COLO829 (cell line): ENCODE data around the gene ITPR2.
"Not testable (repeated sequence)": the region's sequence is repeated elsewhere in the genome, so short reads cannot be mapped to it uniquely, and the experiment has no call there.

Source experiments
- DNase-seq: peaks from one replicate; pipeline ENCODE4 v3.0.0; 2012; ENCODE audit warnings: low spot score

The ITPR2 gene

DNA sequence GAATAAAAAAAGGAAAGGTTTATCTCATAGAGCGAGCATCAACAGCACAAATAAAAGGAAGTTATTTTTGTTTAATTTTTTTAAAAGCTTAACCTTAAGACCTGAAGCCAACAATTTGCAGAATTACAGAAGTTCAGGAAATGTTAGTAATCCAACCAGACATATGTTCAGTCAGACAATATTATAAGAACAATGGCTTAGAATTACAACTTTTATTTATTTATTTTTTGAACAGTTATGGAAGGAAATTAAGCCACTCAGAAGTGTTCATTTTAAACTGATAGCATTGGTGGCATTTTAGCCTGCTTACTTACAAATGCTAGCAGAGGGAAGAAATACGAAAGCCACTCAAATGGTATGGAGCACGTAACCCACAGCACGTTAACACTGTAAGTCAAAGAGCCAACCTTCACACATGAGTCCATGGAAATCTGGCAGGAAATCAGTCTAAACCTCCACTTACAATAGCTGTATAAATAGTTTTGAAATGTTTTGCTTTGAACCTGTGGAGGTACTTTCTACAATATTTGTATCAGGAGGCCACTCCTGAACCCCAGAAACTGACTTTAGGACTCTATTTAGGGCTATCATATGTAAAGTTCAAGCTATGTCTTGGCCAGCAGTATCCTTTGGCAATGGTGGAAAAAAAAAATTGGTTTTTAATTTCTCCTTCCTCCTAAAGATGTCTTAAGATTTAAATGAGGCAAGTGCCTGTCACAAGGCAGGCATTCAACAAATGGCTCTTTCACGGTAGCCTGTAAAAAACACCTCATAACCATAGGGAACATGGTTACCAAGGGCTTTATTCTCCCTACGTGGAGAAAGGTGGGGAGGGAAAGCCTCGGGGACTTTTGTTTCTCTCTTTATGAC lies 102.3 kb downstream of the ITPR2 start:
- DNase-seq = no peak

DNA sequence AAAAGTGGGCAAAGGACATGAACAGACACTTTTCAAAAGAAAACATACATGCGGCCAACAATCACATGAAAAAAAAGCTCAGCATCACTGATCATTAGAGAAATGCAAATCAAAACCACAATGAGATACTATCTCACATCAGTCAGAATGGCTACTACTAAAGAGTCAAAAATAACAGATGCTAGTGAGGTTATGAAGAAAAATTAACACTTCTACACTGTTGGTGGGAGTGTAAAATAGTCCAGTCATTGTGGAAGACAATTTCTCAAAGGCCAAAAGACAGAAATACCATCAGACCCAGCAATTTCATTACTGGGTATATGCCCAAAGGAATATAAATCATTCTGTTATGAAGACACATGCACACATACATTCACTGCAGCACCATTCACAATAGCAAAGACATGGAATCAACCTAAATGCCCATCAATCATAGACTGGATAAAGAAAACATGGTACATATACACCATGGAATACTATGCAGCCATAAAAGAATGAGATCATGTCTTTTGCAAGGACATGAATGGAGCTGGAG lies 103.8 kb downstream of the ITPR2 start:
- DNase-seq = not testable (repeated sequence)

DNA sequence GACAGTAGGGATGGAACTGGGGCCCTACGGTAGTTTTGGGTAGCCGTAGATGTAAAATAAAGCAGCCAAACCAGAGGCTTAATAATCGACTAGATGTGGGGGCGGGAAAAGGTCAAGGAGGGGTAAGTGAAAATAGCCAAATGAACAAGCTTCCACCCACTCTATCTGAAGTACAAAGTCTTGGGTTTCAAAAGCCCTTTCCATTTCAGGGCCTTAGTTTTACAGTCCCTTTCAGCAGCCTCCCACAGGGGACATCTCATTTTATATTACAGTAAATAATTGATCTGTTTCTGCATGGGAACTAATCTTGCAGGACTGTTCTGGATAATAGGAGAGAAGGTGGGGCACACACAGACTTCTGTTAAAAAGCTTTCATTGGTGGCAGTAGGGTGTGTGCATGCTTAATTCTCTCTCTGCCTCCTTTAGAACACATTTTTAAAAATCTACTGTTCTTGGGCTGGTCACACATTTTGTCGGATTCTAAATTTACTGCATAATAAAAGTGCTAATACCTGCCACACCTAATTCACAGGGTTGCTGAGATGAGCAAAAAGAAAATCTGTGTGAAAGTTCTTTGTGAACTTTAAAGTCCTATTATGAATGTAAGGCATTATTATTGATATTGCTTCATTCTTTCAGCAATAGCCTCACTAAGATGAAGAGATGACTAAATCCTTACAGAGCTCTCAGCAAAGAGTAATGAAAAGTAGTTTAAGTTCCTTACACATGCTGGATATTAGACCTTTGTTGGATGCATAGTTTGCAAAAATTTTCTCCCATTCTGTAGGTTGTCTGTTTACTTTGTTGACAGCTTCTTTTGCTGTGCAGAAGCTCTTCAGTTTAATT lies 104.6 kb downstream of the ITPR2 start:
- no peak for DNase-seq

DNA sequence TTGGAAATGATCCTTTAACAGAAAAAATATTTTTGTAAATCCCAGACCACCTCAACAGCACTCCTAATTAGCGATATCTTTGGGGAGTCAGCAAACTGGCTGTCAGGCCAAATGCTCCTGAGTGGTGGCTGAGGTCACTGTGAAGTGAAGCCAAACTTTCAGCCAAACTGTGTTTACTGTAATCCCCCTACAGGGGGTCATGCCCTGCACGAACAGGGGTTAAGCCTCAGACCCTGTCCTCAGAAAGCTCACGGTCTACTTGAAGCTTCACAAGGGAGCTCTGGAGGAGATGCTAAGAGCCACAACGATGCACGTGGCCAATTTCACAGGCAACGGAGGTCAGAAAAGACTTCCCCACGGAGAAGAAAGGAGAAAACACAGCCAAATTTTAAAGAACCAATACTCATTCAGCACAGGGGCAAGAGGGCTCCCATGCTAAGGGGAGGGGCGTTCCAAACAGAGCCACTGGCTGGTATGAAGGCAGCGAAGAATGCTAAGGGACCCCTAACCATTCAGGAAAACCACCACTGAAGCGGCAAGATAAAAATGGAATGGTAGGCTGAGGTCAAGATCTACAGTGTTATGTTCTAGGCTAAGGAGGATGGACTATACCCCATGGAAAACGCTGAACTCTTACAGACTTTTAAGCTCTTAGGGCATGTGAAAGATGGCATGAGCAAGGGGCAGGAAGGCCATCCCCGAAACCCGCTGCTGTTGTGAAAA lies 105.4 kb downstream of the ITPR2 start:
- DNase-seq = no peak

DNA sequence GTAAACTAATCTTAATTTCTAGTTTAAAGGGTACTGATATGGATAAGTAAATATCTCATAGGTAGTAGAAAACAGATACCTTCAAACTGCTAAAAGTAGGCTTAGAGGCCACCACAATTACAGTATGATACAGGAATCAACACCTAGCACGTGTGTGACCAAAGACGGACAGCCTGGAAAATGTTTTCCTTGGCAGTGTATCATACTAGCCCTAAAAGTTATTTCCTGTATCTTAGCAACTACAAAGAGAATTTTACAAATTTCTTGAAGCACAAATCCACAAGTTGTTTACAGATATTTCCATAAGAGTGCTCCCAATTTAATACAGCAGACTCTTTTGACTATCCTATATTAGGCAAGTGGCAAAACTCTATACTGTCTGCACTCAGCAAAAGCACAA lies 106.0 kb downstream of the ITPR2 start:
- no peak for DNase-seq

DNA sequence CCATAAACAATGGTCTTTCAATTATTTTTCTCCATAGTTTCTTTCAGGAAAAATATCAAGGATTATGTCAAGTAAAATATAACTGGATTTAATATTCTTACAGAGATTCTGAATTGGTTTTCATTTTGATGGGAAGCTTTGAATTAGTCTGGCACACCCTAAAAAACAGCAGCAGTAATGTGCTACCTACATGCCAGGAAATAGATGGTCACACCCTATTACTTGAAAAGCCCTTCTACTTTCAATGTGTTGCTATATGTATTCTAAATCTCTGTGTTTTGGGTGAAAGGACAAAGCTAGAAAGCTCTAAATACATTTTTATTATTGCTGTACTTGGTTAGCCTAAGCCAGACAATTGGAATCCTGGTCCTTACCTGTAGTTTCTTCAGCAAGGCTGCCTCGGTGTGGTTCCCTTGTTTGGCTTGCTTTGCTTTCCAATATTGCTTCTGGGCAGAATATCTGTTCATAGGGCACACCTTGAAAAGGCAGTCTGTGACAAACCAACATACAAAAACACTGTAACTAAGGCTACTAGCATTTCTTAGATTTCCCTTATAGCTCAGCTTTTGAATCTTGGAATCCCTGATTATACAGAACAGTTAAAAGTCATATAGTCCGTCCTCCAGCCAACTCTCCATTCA lies 107.6 kb downstream of the ITPR2 start:
- DNase-seq = no peak

DNA sequence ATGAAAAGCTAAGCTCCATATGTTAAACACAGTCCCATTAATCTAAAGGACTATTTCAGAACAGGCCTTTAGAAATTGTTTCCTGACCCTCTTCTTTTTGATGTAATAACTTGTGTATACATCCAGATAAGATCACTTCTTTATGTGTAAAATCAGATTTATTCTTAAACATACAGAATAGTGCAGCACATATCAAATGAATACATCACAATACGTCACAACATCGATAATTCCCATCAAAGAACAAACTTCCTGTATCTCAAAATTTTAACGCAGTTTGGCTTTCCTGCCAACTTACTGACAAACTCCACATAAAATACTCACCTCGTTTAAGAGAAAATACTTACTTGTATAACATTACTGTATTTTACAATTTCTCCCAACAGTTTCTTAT lies 108.7 kb downstream of the ITPR2 start:
- no peak for DNase-seq

DNA sequence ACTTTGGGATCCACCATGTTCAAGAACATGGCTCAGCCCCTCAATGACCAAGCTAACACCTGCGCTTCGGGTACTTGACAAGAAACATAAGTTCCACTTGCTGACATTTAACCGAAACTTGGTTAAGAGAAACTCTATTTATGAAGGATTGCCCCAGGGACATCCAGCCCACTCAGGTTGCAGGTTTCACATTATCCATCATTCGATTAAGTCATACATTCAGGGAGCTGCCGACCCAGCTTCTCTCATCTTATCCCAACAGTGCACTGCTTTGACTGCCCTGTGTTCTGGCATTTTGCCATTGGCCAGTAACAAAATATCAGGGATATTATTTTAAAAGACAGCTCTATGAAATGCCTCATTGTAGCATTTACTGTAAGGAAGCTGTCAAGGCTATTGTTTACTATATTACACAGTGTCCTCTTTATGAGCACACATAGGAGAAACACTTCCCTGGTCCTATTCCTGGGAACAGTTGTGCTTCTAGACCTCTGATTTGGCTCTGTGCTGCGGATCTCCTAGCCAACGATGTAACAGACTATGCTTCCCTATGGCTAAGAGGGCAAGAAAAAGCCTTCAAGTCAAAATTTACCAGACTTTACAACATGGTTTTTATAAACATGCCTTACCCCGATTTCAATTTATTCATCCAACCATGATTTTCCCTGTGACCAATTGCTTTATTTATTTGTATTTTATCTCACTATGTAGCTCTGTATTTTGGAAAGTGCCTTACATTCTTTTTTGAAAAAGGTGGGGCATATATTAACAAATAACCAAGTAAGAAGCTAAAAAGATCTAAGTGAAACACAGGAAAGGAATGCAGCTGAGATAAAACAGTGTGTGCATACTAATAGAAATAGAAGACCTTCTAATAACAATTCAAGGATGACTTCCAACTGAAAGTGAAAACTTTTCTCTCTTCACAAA lies 109.3 kb downstream of the ITPR2 start:
- peak; percentile 93 for DNase-seq

DNA sequence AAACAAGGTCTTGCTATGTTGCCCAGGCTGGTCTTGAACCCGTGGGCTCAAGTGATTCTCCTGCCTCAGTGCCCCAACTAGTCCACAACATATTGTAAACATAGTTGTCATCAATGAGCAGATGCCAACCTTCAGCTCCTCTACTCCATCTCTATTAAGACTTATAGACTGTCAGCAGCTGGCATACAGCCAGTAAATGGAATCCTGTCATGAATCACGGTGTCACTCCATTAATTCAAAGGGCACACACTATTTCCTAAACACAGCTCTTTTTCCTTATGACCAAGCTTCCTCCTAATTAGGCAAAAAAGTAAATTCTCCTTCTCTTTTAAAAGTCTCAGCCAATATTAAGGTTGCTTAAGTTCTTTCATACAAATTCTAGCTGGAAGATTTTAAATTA lies 111.2 kb downstream of the ITPR2 start:
- DNase-seq = peak; percentile 41

DNA sequence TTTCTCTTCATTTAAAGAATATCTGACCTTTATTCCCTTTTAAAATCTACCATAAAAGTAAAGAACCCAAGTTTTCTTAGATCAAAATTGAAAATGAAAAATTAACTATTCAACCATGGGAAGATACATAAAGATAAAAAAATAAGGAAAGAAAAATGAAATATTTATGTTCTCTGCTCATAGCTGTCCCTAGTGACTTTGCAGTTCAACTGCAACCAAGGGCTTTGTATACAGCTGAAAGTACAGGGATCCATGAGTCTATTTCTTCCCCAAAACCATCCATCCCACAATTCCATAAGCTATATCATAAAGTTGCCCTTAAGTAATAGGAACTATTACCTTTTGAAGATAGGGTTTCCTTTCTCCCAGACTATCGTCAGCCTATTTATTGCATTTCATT lies 113.1 kb downstream of the ITPR2 start:
- no peak for DNase-seq

DNA sequence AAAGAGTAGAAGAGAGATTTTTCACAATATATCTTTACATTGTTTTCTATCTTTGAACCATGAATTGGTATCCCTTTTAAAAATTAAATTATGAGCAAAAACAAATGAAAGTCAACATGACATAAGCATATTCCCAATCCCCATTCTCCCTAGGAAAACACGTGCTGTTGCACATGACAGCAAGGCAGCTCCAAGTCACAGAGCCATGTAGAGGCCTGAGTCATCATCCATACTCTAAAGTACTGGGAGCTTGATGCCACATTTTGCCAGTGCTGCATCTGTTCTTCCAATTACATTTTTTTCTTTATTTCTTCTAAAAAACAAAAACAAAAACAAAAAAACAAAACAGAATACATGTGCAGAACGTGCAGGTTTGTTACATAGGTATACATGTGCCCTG lies 115.2 kb downstream of the ITPR2 start:
- no peak for DNase-seq

DNA sequence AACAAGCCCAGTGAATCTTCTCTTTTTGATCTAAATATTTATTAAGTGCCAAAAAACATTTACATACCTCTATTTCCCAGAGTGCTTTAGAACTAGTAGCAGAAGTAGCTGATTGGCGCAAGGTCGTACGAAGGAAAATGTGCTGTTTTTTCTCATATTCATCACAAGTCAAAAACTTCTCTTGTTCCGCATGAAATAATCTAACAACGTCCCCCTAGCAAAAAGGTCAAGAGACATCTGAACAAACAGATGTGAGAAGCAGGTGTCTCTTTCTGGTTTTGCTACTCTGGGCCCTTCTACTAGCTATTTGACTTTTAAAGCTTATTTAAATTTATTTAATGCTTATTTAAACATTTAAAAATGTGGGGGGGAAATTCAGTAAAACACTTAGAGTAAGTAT lies 117.8 kb downstream of the ITPR2 start:
- no peak for DNase-seq

DNA sequence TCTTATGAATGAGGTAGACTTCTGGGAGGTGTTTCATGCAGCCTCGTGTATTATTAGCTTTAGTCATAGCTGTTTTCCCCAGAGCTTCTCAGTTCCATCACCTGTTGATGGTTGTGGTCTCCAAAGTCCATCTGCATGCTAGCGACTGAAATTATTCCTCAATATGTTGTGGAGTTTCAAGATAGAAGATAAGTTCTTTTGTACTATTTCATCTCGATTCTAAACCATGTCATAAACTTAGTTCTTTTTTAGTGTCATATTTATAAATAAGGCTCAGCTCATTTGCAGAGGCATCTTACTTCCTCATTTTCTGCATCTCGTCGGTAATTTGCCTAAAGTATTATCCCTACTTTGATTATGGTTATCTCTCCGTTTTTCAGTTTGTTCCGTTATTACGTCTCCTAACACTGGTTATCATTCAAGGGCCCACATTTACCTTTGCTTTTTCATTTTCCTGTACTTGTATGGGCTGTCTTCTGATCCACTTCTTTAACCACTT lies 119.1 kb downstream of the ITPR2 start:
- DNase-seq = no peak

DNA sequence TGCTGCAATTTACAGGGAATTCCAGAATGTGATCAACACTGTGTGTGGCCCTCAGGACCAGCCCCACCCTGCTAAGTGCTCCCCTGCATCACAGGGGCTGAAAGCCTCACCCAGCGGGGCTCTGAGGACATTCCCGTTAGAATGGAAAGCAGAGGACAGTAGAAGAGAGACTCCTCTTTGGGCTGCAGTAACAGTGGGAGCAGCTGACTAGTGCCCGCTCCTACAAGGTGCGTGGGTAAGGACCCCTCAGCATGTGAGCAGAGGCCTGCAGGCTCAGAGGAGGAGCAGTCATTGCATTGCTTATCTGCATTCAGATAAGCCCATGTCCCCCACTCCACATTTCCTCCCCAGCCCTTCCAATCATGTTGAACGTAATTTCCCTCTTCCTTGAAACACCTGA lies 120.1 kb downstream of the ITPR2 start:
- DNase-seq = no peak

DNA sequence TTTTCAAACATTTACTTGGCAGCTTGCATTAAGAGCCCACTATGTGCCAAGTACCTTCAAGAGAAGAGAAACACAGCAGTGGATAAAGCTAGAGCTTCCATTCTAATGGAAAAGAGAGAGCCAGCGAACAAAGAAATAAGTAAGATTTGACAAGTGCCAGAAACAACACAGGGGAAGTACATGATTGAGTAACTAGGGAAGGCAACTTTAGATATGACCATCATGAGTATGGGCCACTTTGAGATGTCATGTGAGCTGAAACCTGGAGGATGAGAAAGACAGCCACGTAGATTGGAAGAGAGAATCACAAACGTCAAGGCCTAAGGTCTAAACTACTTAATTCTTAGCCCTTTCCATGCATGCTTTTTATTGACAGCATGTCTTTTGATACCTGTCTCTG lies 121.4 kb downstream of the ITPR2 start:
- no peak for DNase-seq

DNA sequence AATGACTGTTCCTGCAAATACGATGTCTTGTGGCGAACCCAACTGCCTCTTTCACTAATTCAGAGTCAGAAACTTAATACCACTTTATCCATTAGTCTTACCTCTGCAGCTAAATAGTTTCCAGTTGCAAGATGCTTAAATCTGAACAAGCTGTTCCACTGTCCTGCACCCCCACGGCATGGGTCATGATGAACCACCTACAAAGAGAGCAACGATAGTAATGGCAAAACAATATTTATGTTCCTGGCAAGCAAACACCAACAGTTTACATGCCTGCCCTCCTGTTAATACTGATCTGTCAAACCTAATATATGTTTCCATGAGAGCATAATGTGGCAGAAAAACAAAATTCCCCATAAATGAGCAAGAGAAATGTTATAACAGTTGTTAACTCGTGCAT lies 121.9 kb downstream of the ITPR2 start:
- DNase-seq = no peak

DNA sequence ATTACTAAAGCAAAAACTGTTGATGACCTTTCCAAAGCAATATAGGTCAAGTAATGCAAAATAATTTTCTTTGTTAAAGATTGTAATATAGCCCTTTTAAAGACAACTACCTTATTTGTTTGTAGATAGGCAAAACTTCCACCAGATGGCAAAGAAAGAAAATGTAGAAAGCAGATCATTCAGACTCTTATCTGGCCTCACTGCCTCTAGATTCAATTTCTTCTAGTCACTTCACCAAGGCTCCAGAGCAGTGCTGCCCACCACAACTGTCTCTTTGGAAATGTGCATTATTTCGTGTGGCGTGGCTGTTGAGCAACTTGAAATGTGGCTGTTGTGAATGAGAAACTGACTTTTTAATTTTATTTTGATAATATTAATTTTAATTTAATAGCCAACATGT lies 127.1 kb downstream of the ITPR2 start:
- DNase-seq = no peak

DNA sequence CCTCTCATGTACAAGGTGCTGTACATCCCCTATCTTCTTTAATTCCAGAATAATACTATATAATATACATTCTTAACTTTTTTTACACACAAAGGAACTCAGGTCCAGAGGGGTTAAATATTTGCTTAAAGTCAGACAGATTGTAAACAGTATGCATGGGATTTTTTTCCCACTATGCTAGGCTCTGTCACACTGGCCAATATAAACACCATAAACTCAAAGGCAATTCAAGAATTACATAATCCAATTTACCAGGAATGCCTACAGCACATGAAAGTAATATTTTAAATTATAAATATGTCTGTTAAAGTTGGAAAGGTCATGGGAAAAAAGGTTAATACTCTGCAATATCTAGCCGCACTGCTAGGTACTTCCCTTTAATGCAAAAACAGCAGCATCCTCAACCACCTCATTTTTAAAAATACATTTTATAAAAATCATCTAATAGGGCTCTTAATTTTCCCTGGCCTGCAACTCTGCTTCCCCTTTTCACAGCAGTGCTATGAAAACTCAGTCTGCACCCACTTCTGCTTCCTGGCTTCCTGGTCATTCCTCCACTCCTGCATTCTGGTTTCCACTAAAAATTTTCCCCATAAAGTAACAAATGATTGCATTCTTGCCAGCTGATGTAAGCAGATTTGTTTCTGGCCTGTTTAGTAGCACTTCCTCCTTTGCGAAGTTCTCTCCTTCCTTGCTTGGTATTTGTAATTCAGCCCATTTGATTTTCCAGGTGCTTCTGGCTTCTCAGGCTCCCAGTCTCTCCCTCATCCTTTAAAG lies 128.1 kb downstream of the ITPR2 start:
- DNase-seq = no peak

DNA sequence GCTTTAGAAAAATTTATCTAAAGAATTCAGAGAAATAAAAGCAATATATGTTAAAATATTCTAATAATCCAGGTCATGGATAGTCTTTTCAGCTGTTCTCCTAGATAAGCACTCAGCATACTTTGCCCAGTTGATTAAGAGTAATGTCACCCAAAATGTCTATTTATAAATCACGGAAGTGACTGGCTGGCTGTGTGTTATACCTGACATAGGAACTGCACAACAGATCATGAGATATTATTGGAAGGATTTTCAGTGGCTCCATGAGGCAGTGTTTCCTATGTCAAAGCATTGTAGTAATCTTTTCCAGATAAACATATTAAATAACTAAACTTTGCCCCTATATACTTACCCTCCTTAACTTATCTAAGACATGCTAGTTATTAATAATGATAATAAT lies 128.8 kb downstream of the ITPR2 start:
- no peak for DNase-seq

DNA sequence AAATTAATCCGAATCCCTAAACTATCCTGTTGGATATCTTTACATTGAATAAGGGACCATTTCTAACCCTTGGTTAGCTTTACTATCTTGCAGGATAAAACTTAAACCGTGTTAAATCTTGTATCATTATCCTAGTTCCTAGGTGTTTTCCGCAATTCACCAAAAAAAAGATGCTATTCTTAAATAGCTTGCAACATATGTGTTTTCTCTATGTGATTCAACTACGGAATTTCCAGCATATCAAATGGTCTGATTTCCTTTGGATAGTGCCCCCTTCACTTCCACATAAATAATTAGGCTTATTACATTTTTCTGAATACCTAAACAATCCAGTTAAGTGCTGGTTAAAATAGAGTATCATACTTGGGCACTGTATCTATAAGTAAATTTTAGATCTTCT lies 130.3 kb downstream of the ITPR2 start:
- DNase-seq = no peak
